GM23248 (cell line): ENCODE results near the gene PTPRS. TPM values are rescaled to one million over a fixed set of nuclear protein-coding genes. Genes with fewer than 3 reads are reported as not detected.

ENCODE experiments used
- DNase-seq: peaks from one replicate; pipeline ENCODE4 v3.0.0-alpha.2; 2015
- H2AFZ ChIP-seq: fragments of 200-600 bp; sonication (generic); 2 replicates; pipeline ENCODE4 v1.6.1; 2016; ENCODE audit warnings: antibody characterized with exemption
- H3F3A ChIP-seq: fragments of 200-600 bp; sonication (generic); 2 replicates; pipeline ENCODE4 v1.6.1; 2016; ENCODE audit warnings: mild to moderate bottlenecking, antibody characterized with exemption, mixed run types; ENCODE audit not compliant: insufficient read depth
- H3K27ac ChIP-seq: fragments of 200-600 bp; sonication (generic); 2 replicates; pipeline ENCODE4 v1.5.1; 2016; ENCODE audit warnings: mild to moderate bottlenecking
- H3K27me3 ChIP-seq: fragments of 200-600 bp; sonication (generic); replicated peaks from 2 replicates; pipeline ENCODE4 v1.6.1; 2016; ENCODE audit warnings: mild to moderate bottlenecking; ENCODE audit not compliant: insufficient read depth
- H3K36me3 ChIP-seq: fragments of 200-600 bp; sonication (generic); 2 replicates; pipeline ENCODE4 v1.6.1; 2016; ENCODE audit warnings: low read depth, mild to moderate bottlenecking
- H3K4me1 ChIP-seq: fragments of 200-600 bp; sonication (generic); 2 replicates; pipeline ENCODE4 v1.6.1; 2016; ENCODE audit warnings: mild to moderate bottlenecking; ENCODE audit not compliant: insufficient read depth
- H3K4me2 ChIP-seq: fragments of 200-600 bp; sonication (generic); one replicate; pipeline ENCODE4 v1.6.1; 2016; ENCODE audit warnings: mild to moderate bottlenecking; ENCODE audit not compliant: unreplicated experiment
- H3K4me3 ChIP-seq: fragments of 200-600 bp; sonication (generic); 2 replicates; pipeline ENCODE4 v1.5.1; 2016; ENCODE audit warnings: mild to moderate bottlenecking
- H3K79me2 ChIP-seq: fragments of 200-600 bp; sonication (generic); 2 replicates; pipeline ENCODE4 v1.6.1; 2016; ENCODE audit warnings: mild to moderate bottlenecking; ENCODE audit not compliant: insufficient read depth
- H3K9ac ChIP-seq: fragments of 200-600 bp; sonication (generic); 2 replicates; pipeline ENCODE4 v1.6.1; 2016; ENCODE audit warnings: mild to moderate bottlenecking
- H3K9me2 ChIP-seq: fragments of 200-600 bp; sonication (generic); 2 replicates; pipeline ENCODE4 v1.6.1; 2016; ENCODE audit warnings: mixed run types, mild to moderate bottlenecking, moderate library complexity; ENCODE audit not compliant: insufficient read depth
- H3K9me3 ChIP-seq: fragments of 200-600 bp; sonication (generic); one replicate; pipeline ENCODE4 v1.6.1; 2017; ENCODE audit warnings: low read depth
- H4K20me1 ChIP-seq: fragments of 200-600 bp; sonication (generic); 2 replicates; pipeline ENCODE4 v1.6.0; 2016; ENCODE audit not compliant: insufficient read depth
- EZH2 ChIP-seq: fragments of 200-600 bp; sonication (generic); IDR thresholded peaks from 2 replicates; pipeline ENCODE4 v1.6.1; 2018; ENCODE audit warnings: antibody characterized with exemption, mild to moderate bottlenecking; ENCODE audit not compliant: insufficient read depth, poor library complexity, severe bottlenecking
- EZH2phosphoT487 ChIP-seq: fragments of 200-600 bp; sonication (generic); IDR thresholded peaks from 2 replicates; pipeline ENCODE4 v1.6.1; 2018; ENCODE audit warnings: antibody characterized with exemption, moderate library complexity, mild to moderate bottlenecking, low read depth; ENCODE audit not compliant: insufficient read depth
- WGBS, 2 experiments: methylation state at CpG; one replicate each; pipeline ENCODE4 v1.1.6; 2015 to 2017; ENCODE audit warnings: low lambda C conversion rate in 2 of 2, low coverage in 1 of 2; ENCODE audit errors: missing lambda C conversion rate in 2 of 2; 5-methylcytosine and 5-hydroxymethylcytosine counted together
- in situ Hi-C: fragments of 300-500 bp; cut with MboI; formaldehyde crosslinking; loops from 2 replicates; pipeline ENCODE4 v1.15.0; 2020
- polyA plus RNA-seq: library from polyadenylated mRNA; unstranded; fragments of >200 nt; fragmentation: Nextera tagmentation; extraction: Ambion mirVana; gene quantifications from 2 replicates; pipeline ENCODE4 v1.2.1, GENCODE V29; 2016
- total RNA-seq: library from RNA; depleted of rRNA; stranded (reverse); fragments of >200 nt; shearing (Covaris generic); gene quantifications from 2 replicates; pipeline ENCODE4 v1.2.3, GENCODE V29; 2014

PTPRS gene
- total and polyA plus RNA-seq, 2 experiments from 2014 or later: 20.2 to 196 TPM

- TF ChIP-seq EZH2 (no peak), EZH2phosphoT487 (no peak)
- no peaks in the 10 kb centered on the region for H3K4me1 ChIP-seq
- H3K27me3 ChIP-seq: peaks cover 22% of the 10 kb centered on the region; the same call in 1 of the 2 replicates
- H3F3A ChIP-seq: no peaks in the 10 kb centered on the region
- no peak overlapping the region for H3K4me2 ChIP-seq
- H2AFZ ChIP-seq: no peak overlapping the region
- DNase-seq: no peak
- no peaks in the 10 kb centered on the region for H4K20me1 ChIP-seq
- no peak overlapping the region for H3K4me3 ChIP-seq
- WGBS, 2 experiments: 14 to 15% methylated on average over 13 of the region's 13 CpGs
- in situ Hi-C loops: no loop called here
- no peaks in the 10 kb centered on the region for H3K79me2 ChIP-seq
- no peaks in the 10 kb centered on the region for H3K36me3 ChIP-seq
- H3K9ac ChIP-seq: no peak overlapping the region
- no peaks in the 10 kb centered on the region for H3K9me3 ChIP-seq
- H3K27ac ChIP-seq: no peak overlapping the region
- no peaks in the 10 kb centered on the region for H3K9me2 ChIP-seq
Measured at GRCh38 chr19:5356918-5357317, 16.3 kb upstream of the PTPRS start.

- in situ Hi-C loops: no loop called here
- Histone ChIP-seq H2AFZ (no peak overlapping the region), H3K9me3 (no peaks in the 10 kb centered on the region), H3K27ac (no peak overlapping the region), H3K27me3 (peaks cover 22% of the 10 kb centered on the region; the same call in 1 of the 2 replicates), H3K4me3 (no peak overlapping the region), H3K4me2 (no peak overlapping the region), H3K4me1 (no peaks in the 10 kb centered on the region), H4K20me1 (no peaks in the 10 kb centered on the region), H3K36me3 (no peaks in the 10 kb centered on the region), H3F3A (no peaks in the 10 kb centered on the region), H3K9ac (no peak overlapping the region), H3K9me2 (no peaks in the 10 kb centered on the region), H3K79me2 (no peaks in the 10 kb centered on the region)
- 69 to 74% methylated on average over 5 of the region's 5 CpGs for WGBS, 2 experiments
- DNase-seq: peak; percentile 33
- TF ChIP-seq EZH2 (no peak), EZH2phosphoT487 (no peak)
Measured at GRCh38 chr19:5356428-5356827, 15.8 kb upstream of the PTPRS start.

GRCh38 chr19:5355693-5356092 lies 15.1 kb upstream of the PTPRS start:
- H3K4me3 ChIP-seq: no peak overlapping the region
- H3K4me2 ChIP-seq: no peak overlapping the region
- no peak overlapping the region for H2AFZ ChIP-seq
- no peaks in the 10 kb centered on the region for H3K9me3 ChIP-seq
- no peak for DNase-seq
- no peaks in the 10 kb centered on the region for H3F3A ChIP-seq
- peaks cover 22% of the 10 kb centered on the region; the same call in 1 of the 2 replicates for H3K27me3 ChIP-seq
- H4K20me1 ChIP-seq: no peaks in the 10 kb centered on the region
- no peaks in the 10 kb centered on the region for H3K4me1 ChIP-seq
- no peak for TF ChIP-seq EZH2phosphoT487
- TF ChIP-seq EZH2: no peak
- in situ Hi-C loops: no loop called here
- H3K27ac ChIP-seq: no peak overlapping the region
- WGBS, 2 experiments: 64 to 67% methylated on average over 5 of the region's 5 CpGs
- no peaks in the 10 kb centered on the region for H3K79me2 ChIP-seq
- H3K9me2 ChIP-seq: no peaks in the 10 kb centered on the region
- no peak overlapping the region for H3K9ac ChIP-seq
- no peaks in the 10 kb centered on the region for H3K36me3 ChIP-seq

GRCh38 chr19:5355076-5355475 lies 14.5 kb upstream of the PTPRS start:
- H3F3A ChIP-seq: no peaks in the 10 kb centered on the region
- no peak overlapping the region for H3K9ac ChIP-seq
- no peaks in the 10 kb centered on the region for H3K9me2 ChIP-seq
- in situ Hi-C loops: no loop called here
- H3K79me2 ChIP-seq: no peaks in the 10 kb centered on the region
- no peaks in the 10 kb centered on the region for H3K36me3 ChIP-seq
- H2AFZ ChIP-seq: no peak overlapping the region
- no peak overlapping the region for H3K4me3 ChIP-seq
- no peak overlapping the region for H3K4me2 ChIP-seq
- WGBS, 2 experiments: 33 to 40% methylated on average over 9 of the region's 9 CpGs
- H3K27ac ChIP-seq: no peak overlapping the region
- DNase-seq: peak; percentile 15
- TF ChIP-seq EZH2phosphoT487 (no peak), EZH2 (no peak)
- no peaks in the 10 kb centered on the region for H3K9me3 ChIP-seq
- H4K20me1 ChIP-seq: no peaks in the 10 kb centered on the region
- peaks cover 22% of the 10 kb centered on the region; the same call in 1 of the 2 replicates for H3K27me3 ChIP-seq
- H3K4me1 ChIP-seq: no peaks in the 10 kb centered on the region

DNA sequence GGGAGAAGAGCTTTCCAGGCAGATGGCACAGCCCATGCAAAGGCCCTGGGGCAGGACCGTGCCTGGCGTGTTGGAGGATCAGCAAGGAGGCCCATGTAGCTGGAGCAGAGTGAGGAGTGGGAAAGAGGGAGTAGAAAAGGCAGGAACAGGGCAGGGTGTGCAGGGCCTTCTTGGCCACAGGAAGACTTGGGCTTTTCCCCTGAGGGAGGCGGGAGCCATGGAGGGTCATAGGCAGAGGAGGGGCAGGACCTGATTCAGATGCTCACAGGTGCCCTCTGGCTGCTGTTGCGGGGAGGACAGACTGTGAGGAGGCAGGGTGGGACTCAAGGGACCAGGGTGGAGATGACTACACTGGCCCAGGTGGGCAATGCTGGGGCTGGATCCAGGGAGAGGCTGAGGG lies 13.8 kb upstream of the PTPRS start:
- Histone ChIP-seq H3K4me2 (no peak overlapping the region), H3K36me3 (no peaks in the 10 kb centered on the region), H3K27ac (no peak overlapping the region), H3F3A (no peaks in the 10 kb centered on the region), H2AFZ (no peak overlapping the region), H3K4me3 (no peak overlapping the region), H4K20me1 (no peaks in the 10 kb centered on the region), H3K79me2 (no peaks in the 10 kb centered on the region), H3K9me3 (no peaks in the 10 kb centered on the region), H3K9me2 (no peaks in the 10 kb centered on the region), H3K27me3 (peaks cover 22% of the 10 kb centered on the region; the same call in 1 of the 2 replicates), H3K4me1 (no peaks in the 10 kb centered on the region), H3K9ac (no peak overlapping the region)
- in situ Hi-C loops: no loop called here
- no peak for TF ChIP-seq EZH2
- TF ChIP-seq EZH2phosphoT487: no peak
- peak; percentile 33 for DNase-seq
- WGBS, 2 experiments: 91 to 92% methylated on average over 4 of the region's 4 CpGs
